SK-N-SH treated with all-trans-retinoic acid at 6 μM for 48 hours (cell line): ENCODE measurements around the gene PCGF6.

ENCODE experiments used
- ARNTL ChIP-seq: fragments of 450-650 bp; formaldehyde crosslinking; IDR thresholded peaks from 2 replicates; pipeline ENCODE4 v1.5.0; 2020; ENCODE audit warnings: low read depth, mild to moderate bottlenecking, moderate library complexity, borderline replicate concordance
- GLIS3 ChIP-seq: fragments of 250-450 bp; sonication (Bioruptor Pico); IDR thresholded peaks from 2 replicates; pipeline ENCODE4 v1.5.0; 2020; ENCODE audit warnings: mild to moderate bottlenecking, moderate library complexity
- TOX ChIP-seq: fragments of 250-450 bp; sonication (Bioruptor Pico); IDR thresholded peaks from 2 replicates; pipeline ENCODE4 v1.8.0; 2021; ENCODE audit warnings: mild to moderate bottlenecking, moderate library complexity, borderline replicate concordance
- ZFP30 ChIP-seq: fragments of 450-650 bp; formaldehyde crosslinking; IDR thresholded peaks from 2 replicates; pipeline ENCODE4 v1.5.0; 2022; ENCODE audit warnings: mild to moderate bottlenecking, moderate library complexity
- ZNF70 ChIP-seq: fragments of 450-650 bp; formaldehyde crosslinking; IDR thresholded peaks from 2 replicates; pipeline ENCODE4 v1.5.0; 2020; ENCODE audit warnings: mild to moderate bottlenecking, moderate library complexity
- ZNF8 ChIP-seq: fragments of 450-650 bp; formaldehyde crosslinking; IDR thresholded peaks from 2 replicates; pipeline ENCODE4 v1.5.0; 2020; ENCODE audit warnings: mild to moderate bottlenecking, moderate library complexity
- TF ChIP-seq, protein P1 (sequence below): fragments of 250-450 bp; sonication (Bioruptor Pico); IDR thresholded peaks from 2 replicates; pipeline ENCODE4 v1.5.1; 2021; ENCODE audit warnings: mild to moderate bottlenecking, moderate library complexity
- TF ChIP-seq, protein P2 (sequence below): fragments of 250-450 bp; sonication (Bioruptor Pico); IDR thresholded peaks from 2 replicates; pipeline ENCODE4 v1.8.0; 2020; ENCODE audit warnings: mild to moderate bottlenecking, moderate library complexity, borderline replicate concordance

GRCh38 chr10:103367379-103367781 lies 16.4 kb upstream of the PCGF6 start:
- TF ChIP-seq, protein P1, sequence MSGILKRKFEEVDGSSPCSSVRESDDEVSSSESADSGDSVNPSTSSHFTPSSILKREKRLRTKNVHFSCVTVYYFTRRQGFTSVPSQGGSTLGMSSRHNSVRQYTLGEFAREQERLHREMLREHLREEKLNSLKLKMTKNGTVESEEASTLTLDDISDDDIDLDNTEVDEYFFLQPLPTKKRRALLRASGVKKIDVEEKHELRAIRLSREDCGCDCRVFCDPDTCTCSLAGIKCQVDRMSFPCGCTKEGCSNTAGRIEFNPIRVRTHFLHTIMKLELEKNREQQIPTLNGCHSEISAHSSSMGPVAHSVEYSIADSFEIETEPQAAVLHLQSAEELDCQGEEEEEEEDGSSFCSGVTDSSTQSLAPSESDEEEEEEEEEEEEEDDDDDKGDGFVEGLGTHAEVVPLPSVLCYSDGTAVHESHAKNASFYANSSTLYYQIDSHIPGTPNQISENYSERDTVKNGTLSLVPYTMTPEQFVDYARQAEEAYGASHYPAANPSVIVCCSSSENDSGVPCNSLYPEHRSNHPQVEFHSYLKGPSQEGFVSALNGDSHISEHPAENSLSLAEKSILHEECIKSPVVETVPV (CRISPR knock-in tag): no peak
- TF ChIP-seq GLIS3 (CRISPR knock-in tag) (no peak), ARNTL (CRISPR knock-in tag) (no peak), TOX (CRISPR knock-in tag) (no peak), ZNF70 (no peak), ZNF8 (no peak), ZFP30 (CRISPR knock-in tag) (no peak)
- TF ChIP-seq, protein P2, sequence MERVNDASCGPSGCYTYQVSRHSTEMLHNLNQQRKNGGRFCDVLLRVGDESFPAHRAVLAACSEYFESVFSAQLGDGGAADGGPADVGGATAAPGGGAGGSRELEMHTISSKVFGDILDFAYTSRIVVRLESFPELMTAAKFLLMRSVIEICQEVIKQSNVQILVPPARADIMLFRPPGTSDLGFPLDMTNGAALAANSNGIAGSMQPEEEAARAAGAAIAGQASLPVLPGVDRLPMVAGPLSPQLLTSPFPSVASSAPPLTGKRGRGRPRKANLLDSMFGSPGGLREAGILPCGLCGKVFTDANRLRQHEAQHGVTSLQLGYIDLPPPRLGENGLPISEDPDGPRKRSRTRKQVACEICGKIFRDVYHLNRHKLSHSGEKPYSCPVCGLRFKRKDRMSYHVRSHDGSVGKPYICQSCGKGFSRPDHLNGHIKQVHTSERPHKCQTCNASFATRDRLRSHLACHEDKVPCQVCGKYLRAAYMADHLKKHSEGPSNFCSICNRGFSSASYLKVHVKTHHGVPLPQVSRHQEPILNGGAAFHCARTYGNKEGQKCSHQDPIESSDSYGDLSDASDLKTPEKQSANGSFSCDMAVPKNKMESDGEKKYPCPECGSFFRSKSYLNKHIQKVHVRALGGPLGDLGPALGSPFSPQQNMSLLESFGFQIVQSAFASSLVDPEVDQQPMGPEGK (CRISPR knock-in tag): no peak
